ENCODE results near the gene CTNND2. TPM values are rescaled to one million over a fixed set of nuclear protein-coding genes. Genes with fewer than 3 reads are reported as not detected.

The CTNND2 gene
- total RNA-seq, 1 experiment from 2014 or later = 7.0 TPM

GRCh38 chr5:11459716-11460115 is 444.5 kb downstream of the CTNND2 start:
- no peak overlapping the region for H2BK15ac ChIP-seq (ENCODE audit: low read depth, low read length)
- H3K27me3 ChIP-seq (ENCODE audit: insufficient read depth, low read length) = no peaks in the 10 kb centered on the region
- Mint-ChIP-seq H3K9me3 (no peaks in the 10 kb centered on the region), H3K4me1 (peaks cover 5 to 6% of the 10 kb centered on the region in 2 experiments; a peak in 3 of 4 replicates), H3K4me3 (no peak overlapping the region), H3K27me3 (ENCODE audit: low read depth) (peaks cover 2% of the 10 kb centered on the region; the same call in 1 of the 2 replicates), H3K27ac (no peak overlapping the region), H3K36me3 (ENCODE audit: insufficient read depth in 1 of 3, low read depth in 3 of 3) (no peaks in the 10 kb centered on the region)
- H3K79me2 ChIP-seq (ENCODE audit: insufficient read depth, low read length) = no peaks in the 10 kb centered on the region
- no peaks in the 10 kb centered on the region for H3K23me2 ChIP-seq (ENCODE audit: insufficient read length, low read depth, low read length, poor library complexity, severe bottlenecking)
- WGBS (ENCODE audit: extremely low coverage, insufficient read length, low lambda C conversion rate) = no CpG with 5 or more reads among the region's 2 CpGs
- no peak overlapping the region for H3T11ph ChIP-seq (ENCODE audit: low read length)
- no peak overlapping the region for H2BK12ac ChIP-seq (ENCODE audit: insufficient read length, low read depth, low read length)
- no peaks in the 10 kb centered on the region for H4K20me1 ChIP-seq (ENCODE audit: control insufficient read depth, insufficient read depth, insufficient read length)
- H3K4ac ChIP-seq (ENCODE audit: low read depth, low read length) = no peak overlapping the region
- H3K23ac ChIP-seq (ENCODE audit: insufficient read length, low read depth, low read length) = no peak overlapping the region
- H2BK120ac ChIP-seq (ENCODE audit: low read depth, low read length, poor library complexity, severe bottlenecking) = no peak overlapping the region
- no peaks in the 10 kb centered on the region for H3K79me1 ChIP-seq (ENCODE audit: insufficient read depth, low read depth, low read length, poor library complexity, severe bottlenecking)
- H4K91ac ChIP-seq (ENCODE audit: insufficient read length, low read depth, low read length) = no peak overlapping the region
- no peak for DNase-seq
- no peak overlapping the region for H3K4me2 ChIP-seq (ENCODE audit: insufficient read depth, insufficient read length, low read length)
- H4K5ac ChIP-seq (ENCODE audit: insufficient read length, low read depth, low read length) = no peak overlapping the region
- no peak overlapping the region for H2BK20ac ChIP-seq (ENCODE audit: low read depth, low read length, poor library complexity, severe bottlenecking)
- no peak overlapping the region for H2AK5ac ChIP-seq (ENCODE audit: insufficient read length, low read length)
- no peak overlapping the region for H3K27ac ChIP-seq (ENCODE audit: insufficient read length, low read depth, low read length)
- no peak overlapping the region for H3K56ac ChIP-seq (ENCODE audit: insufficient read length, low read depth, low read length)
- TF ChIP-seq, protein P1, sequence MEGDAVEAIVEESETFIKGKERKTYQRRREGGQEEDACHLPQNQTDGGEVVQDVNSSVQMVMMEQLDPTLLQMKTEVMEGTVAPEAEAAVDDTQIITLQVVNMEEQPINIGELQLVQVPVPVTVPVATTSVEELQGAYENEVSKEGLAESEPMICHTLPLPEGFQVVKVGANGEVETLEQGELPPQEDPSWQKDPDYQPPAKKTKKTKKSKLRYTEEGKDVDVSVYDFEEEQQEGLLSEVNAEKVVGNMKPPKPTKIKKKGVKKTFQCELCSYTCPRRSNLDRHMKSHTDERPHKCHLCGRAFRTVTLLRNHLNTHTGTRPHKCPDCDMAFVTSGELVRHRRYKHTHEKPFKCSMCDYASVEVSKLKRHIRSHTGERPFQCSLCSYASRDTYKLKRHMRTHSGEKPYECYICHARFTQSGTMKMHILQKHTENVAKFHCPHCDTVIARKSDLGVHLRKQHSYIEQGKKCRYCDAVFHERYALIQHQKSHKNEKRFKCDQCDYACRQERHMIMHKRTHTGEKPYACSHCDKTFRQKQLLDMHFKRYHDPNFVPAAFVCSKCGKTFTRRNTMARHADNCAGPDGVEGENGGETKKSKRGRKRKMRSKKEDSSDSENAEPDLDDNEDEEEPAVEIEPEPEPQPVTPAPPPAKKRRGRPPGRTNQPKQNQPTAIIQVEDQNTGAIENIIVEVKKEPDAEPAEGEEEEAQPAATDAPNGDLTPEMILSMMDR (conservative IDR thresholded peaks at IDR 0.05) = no peak
- H3K9me3 ChIP-seq (ENCODE audit: control insufficient read depth, low read depth, low read length) = no peaks in the 10 kb centered on the region
- no peak overlapping the region for H3K18ac ChIP-seq (ENCODE audit: insufficient read length, low read depth, low read length)
- H3K9ac ChIP-seq (ENCODE audit: extremely low read depth, insufficient read length, low read length) = no peak overlapping the region
- no peak overlapping the region for H3K14ac ChIP-seq (ENCODE audit: insufficient read depth, low read length)
- H2AFZ ChIP-seq (ENCODE audit: low read length) = no peak overlapping the region
- H4K8ac ChIP-seq (replicated peaks; ENCODE audit: insufficient read length, low read depth, low read length) = no peak overlapping the region
- H3K4me1 ChIP-seq (ENCODE audit: insufficient read depth, low read length) = no peaks in the 10 kb centered on the region
- H2BK5ac ChIP-seq (ENCODE audit: insufficient read length, low read length) = no peak overlapping the region
